Activated T-helper 1 cell treated with anti-CD3 and anti-CD28 coated beads, Interleukin-2, amount 50 U/mL, for 16 hours (primary cell): ENCODE measurements around the gene CC2D2A.
"Not testable (repeated sequence)": the region's sequence is repeated elsewhere in the genome, so short reads cannot be mapped to it uniquely, and the experiment has no call there.

Experiments
- DNase-seq, 2 donors: peaks; one replicate each; pipeline ENCODE4 v3.0.0-alpha.2; 2020; ENCODE audit warnings: low read depth in 1 of 2, low spot score in 1 of 2

The CC2D2A gene

GRCh38 chr4:15556511-15557092, 86.9 kb downstream of the CC2D2A start:
- no peak for DNase-seq

GRCh38 chr4:15557786-15558550, 88.3 kb downstream of the CC2D2A start:
- no peak for DNase-seq

GRCh38 chr4:15558561-15558960, 88.9 kb downstream of the CC2D2A start:
- no peak for DNase-seq

DNA sequence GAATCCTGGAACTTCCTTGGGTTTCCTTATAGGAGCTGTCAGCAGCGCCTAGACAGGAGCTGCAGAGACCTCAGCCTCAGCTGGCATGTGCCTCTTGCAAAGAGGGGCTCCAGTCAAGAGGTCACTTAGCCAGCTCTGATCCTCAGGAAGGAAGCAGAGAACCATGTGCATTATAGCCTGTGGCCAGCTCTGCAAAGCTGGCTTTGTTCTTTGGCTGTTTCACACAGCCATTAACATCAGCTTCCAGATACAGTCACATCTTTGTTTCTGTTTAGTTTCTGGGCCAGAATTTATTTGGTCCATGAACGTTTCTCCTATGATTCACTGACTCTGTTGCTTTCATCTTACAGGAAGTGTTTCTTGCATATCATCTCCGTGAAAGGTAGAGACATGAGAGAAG, 92.4 kb downstream of the CC2D2A start:
- no peak for DNase-seq

- no peak for DNase-seq
These were observed 92.9 kb downstream of the CC2D2A start for GRCh38 chr4:15562623-15563022.

- no peak for DNase-seq
These were observed 94.2 kb downstream of the CC2D2A start for GRCh38 chr4:15563871-15564270.

- DNase-seq, result no peak
These were observed 99.1 kb downstream of the CC2D2A start for GRCh38 chr4:15568821-15569220.

GRCh38 chr4:15569746-15570145, 100.1 kb downstream of the CC2D2A start:
- DNase-seq, result no peak

DNA sequence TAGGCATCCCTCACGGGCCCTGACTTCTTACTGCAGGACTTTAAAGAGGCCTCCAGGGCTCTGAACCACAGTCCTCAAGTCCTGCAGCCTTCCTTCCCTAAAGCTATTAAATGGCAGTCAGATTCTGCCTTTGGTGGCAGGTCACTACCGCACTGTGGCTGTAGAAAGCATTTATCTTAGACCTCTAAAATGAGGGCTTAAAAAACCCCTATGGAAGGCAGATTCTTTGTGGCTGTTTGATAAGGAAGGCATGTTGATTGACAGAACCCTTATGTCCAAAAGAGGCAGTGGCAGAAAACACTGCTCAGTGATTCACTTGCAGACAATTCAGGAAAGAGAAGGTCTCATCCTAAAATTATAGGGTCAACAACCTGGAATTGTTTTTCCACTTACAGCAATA, 106.3 kb downstream of the CC2D2A start:
- DNase-seq, result no peak

DNA sequence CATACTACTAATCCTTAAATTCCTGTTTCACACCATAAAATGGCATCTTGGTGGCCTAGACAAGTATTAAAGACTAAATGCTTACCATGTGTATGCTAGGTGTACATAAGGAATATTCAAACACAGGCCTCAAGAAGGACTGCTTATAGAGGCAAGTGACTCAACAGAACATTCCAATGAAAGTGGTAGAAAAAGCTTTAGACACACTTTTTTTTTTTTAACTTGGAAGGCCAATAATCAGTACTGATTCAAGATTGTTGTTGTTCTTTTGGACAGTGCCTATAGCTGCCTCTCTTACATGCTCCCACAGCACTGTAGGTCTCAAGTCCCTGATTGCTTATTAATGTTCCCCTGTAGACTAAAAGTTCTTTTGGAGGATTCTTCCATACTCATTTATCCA, 107.8 kb downstream of the CC2D2A start:
- no peak for DNase-seq

GRCh38 chr4:15584785-15585184, 115.1 kb downstream of the CC2D2A start:
- no peak for DNase-seq

DNA sequence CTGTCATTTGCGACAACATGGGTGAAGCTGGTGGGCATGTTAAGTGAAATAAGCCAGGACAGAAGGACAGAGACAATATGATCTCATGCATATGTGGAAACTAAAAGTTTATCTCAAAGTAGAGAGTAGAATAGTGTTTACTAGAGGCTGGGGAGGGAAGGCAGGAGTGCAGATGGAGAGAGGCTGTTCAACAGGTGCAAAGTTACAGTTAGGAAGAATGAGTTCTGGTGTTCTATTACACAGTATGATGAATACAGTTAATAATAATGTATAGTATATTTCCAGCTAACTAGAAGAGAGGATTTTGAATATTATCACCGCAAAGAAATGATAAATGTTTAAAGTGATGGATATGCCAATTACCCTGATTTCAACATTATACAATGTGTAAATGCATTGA, 115.6 kb downstream of the CC2D2A start:
- no peak for DNase-seq

DNA sequence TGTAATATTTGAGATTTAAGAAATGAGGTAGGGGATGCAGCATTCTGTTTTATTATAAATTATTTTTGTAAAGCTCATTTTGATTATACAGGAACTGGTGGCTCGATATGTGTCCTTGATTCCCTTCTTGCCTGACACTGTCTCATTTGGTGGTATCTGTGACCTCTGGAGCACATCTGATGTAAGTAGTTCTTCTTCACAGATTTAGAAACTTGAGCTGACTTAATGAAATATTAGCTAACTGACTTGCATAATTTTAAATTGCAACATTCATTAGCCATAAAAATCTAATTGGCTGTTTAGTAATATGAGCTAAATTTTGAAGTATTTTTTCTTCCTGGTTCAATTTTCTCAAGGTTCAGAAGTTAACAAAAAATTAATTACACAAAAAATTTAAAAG, 116.4 kb downstream of the CC2D2A start:
- no peak for DNase-seq

GRCh38 chr4:15587649-15588048, 118.0 kb downstream of the CC2D2A start:
- DNase-seq, result no peak

DNA sequence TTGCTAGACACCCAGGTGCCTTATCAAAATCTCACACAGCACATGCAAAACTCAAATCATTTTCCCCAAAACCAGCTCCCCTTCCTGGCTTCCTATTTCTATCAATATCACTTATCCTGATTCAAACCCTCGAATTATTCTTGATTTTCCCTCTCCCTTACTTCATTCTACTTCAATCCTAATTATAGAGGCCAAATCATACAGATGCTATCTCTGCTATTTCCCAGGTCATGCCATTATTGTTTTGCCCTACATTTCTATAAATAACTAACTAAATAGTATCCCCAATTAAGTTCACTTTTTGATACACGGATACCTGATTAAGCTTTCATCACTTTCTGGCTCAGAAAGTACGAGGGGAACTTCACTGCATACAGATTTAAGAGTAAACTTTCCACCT, 123.1 kb downstream of the CC2D2A start:
- DNase-seq, result no peak

DNA sequence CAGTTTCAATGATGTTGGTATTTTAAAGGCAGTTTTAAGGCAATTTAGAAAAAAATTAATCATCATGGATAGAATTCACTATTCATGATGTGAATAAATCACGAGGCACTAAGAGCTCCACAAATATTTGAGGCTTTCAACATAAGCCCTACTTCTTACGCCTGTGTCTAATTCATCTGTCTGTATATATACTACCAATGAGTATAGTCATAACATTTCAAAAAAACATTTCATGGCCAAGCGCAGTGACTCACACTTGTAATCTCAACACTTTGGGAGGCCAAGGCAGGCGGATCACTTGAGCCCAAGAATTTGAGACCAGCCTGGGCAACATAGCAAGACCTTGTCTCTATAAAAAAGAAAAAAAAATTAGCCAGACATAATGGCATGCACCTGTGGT, 129.0 kb downstream of the CC2D2A start:
- DNase-seq, result no peak

DNA sequence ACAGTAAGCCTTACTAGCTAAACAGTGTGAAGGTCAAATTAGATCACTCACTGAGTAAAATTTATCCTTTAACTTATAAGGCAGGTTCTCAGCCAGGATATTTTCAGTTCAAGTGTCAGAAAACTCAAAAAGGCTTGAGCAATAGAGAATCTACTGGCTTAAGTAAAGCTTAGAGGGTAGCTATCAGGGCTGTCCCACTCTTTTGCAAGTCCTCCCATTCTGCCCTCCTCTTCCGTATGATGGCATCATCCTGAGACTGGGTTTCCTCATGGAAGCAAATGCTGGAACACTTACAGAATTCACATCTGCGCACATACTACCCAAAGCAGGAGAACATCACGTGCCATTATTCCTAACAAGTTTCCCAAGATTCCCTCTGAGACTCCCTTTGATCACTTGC, 130.5 kb downstream of the CC2D2A start:
- DNase-seq, result no peak

GRCh38 chr4:15601862-15602261, 132.2 kb downstream of the CC2D2A start:
- no peak for DNase-seq

DNA sequence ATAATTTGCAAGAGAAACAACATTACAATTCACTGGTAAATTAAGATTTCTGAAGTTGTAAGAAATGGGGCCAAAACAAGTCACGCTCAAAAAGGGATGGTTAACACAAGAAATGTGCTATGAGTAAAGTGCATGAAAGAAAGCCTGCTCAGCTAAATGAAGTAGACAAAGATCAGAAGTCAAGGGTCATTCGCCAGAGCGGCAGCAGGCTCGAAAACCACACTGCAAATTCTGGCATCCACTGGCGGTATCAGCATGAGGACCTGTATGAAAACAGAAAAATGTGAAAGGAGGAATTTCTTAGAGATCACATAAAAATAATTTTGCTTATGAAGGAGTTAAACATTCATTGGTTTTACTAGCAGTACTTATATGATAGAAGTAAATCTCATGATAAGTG, 135.9 kb downstream of the CC2D2A start:
- DNase-seq, result no peak

DNA sequence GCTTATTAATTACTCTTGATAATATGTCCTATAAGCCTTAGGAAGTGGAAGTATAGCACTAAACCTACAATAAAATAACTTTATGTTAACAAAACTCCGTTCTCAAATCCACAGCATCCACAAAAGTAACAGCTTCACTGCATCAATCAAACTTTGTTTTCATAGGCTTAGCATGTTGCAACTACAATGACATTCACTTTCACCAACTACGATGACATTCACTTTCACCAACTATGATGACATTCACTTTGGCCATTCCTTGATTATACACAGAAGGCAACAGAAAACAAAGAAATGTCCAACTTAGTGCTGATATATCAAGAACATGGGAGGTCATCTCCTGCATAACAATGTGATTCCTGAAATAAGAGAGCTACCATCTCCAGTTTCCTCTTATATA, 141.2 kb downstream of the CC2D2A start:
- DNase-seq, result no peak

GRCh38 chr4:15612136-15612535, 142.5 kb downstream of the CC2D2A start:
- DNase-seq, result no peak

DNA sequence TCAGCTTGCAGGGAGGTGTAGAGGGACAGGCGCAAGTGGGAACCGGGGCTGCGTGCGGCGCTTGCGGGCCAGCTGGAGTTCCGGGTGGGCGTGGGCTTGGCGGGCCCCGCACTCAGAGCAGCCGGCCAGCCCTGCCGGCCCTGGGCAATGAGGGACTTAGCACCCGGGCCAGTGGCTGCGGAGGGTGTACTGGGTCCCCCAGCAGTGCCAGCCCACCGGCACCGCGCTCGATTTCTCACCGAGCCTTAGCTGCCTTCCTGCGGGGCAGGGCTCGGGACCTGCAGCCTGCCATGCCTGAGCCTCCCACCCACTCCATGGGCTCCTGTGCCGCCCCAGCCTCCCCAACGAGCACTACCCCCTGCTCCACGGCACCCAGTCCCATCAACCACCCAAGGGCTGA, 145.2 kb downstream of the CC2D2A start:
- DNase-seq, result not testable (repeated sequence)

DNA sequence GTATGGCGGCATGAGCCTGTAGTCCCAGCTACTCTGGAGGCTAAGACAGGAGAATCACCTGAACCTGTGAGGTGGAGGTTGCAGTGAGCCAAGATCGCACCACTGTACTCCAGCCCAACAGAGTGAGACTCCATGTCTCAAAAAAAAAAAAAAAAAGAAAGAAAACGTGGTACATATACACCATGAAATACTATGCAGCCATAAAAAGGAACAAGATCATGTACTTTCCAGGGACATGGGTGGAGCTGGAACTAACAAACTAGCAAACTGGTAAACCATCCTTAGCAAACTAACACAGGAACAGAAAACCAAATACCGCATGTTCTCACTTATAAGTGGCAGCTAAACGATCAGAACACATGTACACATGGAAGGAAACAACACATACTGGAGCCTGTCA, 147.7 kb downstream of the CC2D2A start:
- not testable (repeated sequence) for DNase-seq
